AG20443 (cell line): ENCODE measurements around the gene MID1.

Experiments
- DNase-seq: peaks from one replicate; pipeline ENCODE4 v3.0.0; 2012; ENCODE audit warnings: low spot score, mixed read lengths

The MID1 gene

DNA sequence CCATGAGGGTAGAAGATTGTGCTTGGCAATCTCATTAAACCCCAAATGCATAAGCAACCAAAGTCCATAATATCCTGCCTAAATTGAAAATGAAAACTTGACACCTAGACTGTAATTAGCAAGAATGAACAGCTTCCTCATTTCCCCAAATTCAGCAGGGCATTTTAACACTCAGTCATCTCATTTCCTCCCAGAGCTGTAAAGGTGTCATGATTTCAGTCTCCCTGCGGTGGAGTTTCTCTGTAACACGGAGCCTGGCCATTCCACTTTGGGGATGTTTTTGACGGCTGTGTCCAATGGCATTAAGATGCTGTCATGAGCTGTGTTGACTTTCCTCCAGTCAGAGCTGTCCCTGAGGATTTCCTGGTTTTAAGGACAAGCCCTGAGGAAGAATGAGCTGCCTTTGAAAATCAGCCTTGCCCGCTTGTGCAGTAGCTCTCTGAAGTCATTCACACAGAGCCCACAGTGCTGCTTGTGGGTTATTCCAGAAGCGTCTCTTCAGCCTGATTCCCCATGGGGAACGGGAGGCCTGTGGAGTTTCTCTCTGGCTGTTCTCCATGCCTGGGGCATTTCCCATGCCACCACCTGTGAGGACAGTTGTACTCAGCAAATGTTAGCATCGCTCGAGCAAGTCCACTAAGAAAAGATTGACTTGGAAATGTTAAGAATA, 187.0 kb downstream of the MID1 start:
- DNase-seq, result no peak

DNA sequence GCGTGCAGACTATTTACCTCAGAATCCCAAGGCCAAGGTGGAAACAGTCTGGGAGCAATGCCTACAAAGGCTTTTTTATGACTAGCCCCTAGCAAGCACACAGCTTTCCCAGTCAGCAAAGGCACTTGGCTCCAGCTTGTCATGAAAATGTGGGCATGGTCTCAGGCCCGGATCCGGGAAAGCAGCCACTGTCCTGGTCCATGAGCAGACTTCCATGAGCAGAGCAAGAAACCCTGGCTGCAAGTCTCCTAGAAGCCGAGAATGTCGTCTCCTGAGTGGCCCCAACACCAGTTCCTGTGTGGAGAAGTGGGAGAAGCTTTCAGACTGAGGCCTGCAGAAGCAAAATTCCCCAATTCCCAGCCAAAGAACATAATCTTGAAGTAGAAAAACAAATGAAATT, 190.5 kb downstream of the MID1 start:
- no peak for DNase-seq

DNA sequence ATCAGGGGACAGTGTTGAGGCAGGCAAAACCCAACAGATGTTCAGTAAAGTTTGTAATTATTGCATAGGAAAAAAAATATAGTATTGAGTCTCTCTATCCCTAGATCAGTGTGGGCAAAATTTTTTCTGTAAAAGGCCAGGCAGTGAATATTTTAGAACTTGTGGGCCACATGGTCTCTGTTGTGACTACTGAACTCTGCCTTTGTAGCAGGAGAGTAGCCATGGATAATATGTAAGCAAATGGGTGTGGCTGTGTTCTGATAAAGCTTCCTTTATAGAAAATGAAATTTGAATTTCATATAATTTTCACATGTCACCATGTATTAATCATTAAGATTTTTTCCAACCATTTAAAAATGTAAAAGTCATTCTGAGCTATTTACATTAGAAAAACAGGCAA, 193.1 kb downstream of the MID1 start:
- no peak for DNase-seq

DNA sequence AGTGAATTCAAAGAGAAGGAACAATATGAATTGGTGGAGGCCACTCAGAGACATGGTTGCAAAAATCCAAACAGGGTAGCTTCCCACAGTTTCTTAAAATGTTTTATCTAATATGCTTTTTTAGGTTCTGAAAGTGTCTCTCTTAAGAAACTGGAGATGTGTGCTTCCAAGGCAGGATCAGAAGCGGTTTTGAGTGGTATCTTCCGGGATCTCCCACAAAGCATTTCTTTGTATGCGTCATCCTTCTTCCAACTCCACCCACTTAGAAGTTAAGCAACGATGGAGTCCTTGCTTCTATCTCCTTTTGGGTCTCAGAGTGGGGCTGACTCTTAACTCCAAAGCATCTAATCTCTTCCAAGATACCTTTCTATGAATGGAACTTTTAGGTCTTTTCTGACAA, 196.7 kb downstream of the MID1 start:
- DNase-seq, result no peak

DNA sequence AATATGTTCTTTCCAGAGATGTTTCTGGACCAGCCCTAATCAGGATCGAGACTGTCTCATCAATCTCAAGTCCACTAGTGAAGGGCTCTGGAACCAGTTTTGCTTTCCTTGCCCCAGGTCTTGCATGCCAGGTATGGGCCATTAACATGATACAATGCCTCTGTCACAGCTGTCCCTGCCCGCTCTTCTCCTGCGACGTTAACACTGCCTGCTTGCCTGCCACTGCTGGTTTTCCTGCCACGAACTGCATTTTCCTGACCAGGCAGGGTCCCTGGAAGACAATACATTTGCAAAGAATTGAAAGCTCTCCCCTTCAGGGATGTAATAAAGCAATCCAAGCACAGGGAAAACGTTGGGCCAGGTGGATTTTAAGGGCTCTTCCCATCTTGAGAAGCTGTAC, 200.3 kb downstream of the MID1 start:
- no peak for DNase-seq

DNA sequence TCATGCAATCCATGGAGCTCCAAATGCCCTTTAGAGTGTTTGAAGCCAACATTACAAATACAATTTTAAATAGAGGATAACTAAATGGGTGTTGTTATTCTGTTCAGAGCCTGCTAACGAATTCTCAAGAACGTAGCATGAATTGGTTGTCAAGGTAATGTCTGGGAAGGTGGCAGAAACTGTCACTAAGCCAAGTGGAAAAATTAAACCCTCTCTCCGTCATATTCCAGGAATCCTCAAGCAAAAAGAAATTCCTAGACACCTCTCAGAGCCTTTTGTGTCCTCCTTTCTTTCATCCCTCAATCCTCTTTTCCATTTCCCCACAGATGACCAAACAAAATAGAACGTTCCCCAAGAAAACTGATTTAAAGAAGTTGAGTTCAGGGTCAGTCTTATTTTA, 204.0 kb downstream of the MID1 start:
- no peak for DNase-seq

DNA sequence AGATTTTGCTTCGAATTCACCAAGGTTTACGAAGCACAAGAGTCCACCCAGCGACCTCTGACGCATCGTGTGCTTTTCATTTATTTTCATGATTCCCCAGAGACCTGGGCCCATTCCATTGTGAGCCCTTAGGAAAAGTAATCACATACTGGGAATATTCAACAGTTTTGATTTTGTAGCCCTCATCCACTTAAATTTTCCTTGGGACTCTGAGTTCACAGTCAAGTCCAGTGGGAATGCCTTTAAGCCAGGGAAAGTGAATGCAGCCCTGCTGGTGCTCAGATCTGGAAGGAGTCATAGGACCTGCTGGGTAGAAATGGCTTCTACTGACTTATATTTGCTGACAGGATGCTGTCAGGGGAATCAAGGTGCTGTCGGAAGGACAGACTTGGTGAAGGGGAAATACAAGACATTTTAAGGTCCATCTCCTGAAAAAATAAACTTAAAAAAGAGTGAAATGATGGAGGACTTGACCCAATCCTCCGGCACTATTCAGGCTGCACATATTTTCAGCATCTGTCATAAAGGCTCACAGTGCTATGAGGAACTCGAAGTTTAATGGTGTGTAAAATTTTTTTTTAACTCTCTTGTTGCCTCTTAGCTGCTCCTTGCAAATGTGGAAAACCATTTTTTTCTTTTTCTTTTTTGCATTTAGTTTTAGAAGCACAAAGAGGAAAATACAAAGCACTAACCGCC, 204.9 kb downstream of the MID1 start:
- peak; percentile 48 for DNase-seq

DNA sequence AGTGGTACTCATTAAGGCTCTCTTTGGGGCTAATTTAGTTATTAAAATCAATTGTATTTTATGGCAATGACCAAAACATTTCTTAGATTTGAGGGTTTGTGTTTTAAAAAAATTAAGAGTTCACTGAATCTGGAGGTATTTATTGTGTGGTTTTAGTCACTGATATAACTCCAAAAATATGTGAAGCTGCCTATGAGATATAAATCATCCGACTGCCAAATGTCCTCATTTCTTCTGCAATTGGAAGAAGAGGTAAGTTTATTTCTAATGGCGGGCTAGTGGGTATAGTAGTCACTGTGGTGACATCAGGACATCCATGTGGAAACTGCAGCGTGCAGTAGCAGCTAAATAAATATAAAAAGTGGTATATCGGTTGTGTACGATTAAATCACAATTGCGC, 205.5 kb downstream of the MID1 start:
- DNase-seq, result no peak

DNA sequence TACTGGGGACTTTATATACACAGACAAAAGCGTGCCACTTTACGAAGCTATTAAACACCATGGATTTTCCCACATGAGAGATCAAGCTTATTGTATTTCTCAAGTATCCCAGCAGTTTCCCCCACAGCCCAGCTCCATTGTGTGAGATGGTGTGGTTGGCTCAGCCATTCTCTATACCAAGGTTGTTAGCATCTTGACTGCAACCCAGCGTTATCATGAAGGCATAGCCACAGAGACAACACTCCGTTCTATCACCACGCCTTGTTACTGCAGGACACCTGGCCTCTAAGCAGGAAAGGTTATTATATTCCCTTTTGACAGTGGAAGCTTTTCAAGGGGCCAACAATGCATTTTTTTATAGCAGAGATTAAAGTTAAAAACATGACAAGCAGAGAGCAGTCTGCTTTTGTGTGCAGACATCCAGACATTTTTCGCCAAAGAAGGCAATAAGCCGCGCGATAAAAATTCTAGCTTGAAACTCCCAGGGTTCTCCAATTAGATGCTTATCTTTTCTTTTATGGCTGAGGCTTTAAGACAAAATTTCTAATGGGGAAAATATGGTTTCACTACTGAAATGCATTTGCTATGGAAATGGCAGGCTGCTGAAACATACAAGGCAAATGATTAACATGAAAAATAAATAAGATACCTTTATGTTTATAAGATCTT, 206.1 kb downstream of the MID1 start:
- no peak for DNase-seq

DNA sequence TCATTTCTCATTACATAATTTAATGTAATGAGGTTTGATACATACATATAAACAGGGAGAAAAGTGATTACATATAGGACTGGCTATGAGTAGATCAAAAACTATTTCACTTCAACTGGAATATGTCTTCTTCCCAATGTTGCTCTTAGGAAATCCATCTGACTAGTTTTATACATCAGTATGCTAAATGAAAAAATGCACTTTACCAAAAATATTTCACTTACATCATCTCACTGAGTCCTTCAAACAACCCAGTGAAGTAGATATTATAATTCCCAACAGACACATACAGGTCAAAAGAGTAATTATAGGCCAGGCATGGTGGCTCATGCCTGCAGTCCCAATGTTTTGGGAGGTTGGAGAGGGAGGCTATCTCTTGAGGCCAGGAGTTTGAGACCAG, 215.9 kb downstream of the MID1 start:
- DNase-seq, result peak; percentile 12

DNA sequence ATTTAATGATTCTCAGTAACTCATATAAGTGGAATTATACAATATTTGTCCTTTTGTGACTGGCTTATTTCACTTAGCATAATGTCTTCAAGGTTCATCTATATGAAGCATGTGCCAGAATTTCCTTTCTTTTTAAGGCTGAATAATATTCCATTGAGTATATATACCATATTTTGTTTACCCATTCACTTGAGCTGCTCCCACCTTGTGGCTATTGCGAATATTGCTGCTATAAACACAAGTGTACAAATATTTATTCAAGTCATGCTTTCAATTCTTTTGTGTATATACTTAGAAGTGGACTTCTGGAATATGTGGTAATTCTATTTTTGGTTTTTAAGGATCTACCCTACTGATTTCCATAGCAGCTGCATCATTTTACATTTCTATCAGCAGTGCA, 219.1 kb downstream of the MID1 start:
- no peak for DNase-seq

DNA sequence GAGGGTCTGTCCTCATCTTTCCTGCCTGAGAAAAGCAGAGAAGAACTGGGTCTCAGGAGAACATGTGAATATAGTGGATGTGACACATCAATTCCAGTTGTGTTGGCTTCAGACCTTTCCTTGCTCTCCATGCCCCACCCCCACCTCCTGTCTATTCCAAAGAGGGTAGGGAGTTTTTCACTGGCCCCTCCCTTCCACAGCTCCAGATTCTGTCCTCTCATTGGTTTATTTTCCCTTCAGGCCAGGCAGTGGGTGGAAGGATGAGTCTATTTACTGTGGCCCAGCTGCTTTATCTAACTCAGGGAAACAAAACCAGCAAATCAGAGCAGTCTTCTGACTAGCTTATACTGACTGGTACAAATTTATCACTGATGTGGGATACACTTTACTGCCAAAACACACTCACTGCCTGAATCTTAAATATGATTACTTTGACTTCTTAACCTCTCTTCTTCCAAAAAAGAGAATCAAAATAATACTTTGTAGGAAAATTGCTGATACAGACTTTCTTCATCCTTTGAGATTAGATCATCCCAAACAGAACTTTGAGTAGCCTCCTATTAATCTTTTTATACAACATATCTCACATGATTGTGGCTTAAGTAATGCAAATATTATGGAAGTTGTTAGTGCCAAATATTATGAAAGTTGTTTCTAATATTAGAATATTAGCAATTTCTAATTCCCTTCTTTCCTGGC, 221.2 kb downstream of the MID1 start:
- DNase-seq, result no peak

DNA sequence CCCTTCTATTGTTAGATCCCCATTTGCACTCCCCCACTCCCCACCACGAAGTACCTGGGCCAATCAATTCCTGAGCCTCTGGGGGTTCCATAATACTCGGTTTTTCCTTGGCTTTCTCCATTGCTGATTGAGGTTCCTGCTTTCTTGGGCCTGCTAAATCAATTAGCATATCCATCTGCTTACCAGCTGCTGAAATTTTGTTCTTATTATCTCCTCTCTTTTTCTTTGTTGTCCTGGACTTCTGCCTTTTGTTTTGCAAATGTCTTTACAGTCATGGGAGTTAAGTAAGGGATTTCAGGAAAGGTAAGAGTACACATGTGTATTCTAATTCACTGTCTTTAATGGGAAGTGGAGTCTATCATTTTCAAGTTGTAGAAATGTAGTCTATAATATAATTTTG, 222.2 kb downstream of the MID1 start:
- no peak for DNase-seq

DNA sequence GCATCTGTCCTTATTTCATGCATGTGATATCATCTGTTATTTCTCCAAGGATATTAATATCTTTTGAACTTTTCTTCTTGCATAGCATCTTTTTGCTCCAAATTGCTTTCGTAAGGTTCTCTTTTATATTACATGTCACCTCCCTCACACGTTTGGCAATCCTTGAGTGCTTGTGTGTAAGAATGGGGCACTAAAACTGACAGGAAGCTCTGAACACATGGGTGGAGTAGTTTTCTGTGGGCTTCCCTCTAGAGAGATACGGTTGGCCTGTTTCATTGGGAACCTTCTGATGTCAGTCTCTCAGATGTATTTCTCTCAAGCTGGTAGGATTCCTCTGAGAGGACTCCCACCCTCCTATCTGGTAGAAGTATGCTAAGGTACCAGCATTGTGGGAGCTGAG, 223.0 kb downstream of the MID1 start:
- no peak for DNase-seq

DNA sequence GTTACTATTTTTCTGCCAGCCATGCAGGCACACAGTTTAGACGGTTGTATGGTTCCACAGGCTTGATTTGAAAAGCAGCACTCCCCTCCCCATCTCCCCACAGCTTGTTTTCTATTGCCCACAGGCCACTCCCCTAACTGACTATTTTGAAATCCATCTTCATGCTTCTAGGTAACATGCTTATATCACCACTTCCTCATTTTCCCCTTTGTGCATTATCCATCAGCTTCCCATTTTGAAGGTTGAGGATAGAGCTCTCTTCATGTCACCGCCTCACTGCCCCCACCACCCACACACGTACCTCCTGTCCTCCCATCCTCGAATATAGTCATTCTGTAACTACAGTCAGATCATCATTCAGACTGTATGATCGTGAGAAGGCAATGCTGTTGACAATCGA, 224.7 kb downstream of the MID1 start:
- DNase-seq, result no peak
